Measurements from ENCODE around the gene PRDM2.

GRCh38 chr1:13757693-13758092, 57.7 kb downstream of the PRDM2 start:
- TF ChIP-seq, protein P1, sequence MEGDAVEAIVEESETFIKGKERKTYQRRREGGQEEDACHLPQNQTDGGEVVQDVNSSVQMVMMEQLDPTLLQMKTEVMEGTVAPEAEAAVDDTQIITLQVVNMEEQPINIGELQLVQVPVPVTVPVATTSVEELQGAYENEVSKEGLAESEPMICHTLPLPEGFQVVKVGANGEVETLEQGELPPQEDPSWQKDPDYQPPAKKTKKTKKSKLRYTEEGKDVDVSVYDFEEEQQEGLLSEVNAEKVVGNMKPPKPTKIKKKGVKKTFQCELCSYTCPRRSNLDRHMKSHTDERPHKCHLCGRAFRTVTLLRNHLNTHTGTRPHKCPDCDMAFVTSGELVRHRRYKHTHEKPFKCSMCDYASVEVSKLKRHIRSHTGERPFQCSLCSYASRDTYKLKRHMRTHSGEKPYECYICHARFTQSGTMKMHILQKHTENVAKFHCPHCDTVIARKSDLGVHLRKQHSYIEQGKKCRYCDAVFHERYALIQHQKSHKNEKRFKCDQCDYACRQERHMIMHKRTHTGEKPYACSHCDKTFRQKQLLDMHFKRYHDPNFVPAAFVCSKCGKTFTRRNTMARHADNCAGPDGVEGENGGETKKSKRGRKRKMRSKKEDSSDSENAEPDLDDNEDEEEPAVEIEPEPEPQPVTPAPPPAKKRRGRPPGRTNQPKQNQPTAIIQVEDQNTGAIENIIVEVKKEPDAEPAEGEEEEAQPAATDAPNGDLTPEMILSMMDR (IDR thresholded peaks at IDR 0.05), result no peak
- TF ChIP-seq POLR2A (IDR thresholded peaks at IDR 0.05), result no peak

All from Peyer's patch (tissue), 4 donors.